GM18858 (cell line): ENCODE results near the gene DQX1.
A peak's percentile ranks its signal among the peaks of the same experiment; 100 is the strongest.

Experiments used
- ATAC-seq: cut with Tn5 transposase; IDR thresholded peaks from one replicate; pipeline ENCODE4 v1.9.1; 2021; ENCODE audit not compliant: unreplicated experiment

DQX1 gene

DNA sequence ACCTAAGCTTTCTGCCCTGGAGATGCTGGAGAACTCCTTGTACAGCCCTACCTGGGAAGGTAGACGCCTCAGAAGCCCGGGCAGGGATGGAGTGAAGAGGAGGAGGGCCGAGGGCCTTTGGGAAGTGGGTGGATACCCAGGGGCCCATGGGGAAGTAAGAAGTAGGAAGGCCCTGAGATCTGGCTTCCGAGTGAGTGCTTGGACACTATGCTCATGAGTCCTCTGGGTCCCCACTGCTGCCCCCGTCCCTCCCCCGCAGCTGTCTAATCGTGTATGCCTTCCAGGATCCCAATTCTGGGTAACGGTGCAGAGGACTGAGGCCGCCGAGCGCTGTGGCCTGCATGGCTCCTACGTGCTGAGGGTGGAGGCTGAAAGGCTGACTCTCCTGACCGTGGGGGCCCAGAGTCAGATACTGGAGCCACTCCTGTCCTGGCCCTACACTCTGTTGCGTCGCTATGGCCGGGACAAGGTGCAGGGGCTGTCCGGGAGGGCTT is 29.6 kb upstream of the DQX1 start:
- no peak for ATAC-seq

DNA sequence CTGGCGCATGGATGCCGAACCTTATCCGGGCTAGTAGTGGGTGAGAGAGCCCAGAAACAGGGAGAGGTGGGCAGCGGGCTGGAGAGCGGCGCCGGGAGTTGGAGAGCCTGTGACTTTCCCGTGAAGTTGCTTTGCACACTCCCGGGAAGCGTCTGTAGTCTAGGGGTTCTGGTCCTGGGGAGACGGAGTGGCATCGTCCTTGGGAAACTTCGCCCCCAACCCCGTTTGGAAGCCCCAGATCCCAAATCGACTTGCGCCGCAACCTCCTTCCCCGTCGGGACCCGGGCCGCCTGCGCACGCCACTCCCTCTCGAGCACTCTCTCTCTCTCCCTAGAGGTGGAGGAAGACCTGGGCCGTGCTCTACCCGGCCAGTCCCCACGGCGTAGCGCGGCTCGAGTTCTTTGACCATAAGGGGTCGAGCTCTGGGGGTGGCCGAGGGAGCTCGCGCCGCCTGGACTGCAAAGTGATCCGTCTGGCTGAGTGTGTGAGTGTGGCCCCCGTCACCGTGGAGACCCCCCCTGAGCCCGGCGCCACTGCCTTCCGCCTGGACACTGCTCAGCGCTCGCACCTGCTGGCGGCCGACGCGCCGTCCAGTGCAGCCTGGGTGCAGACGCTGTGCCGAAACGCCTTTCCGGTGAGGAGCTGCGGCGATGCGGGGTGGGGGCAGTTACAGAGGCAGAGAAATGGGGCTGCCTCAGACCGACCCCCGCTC is 28.9 kb upstream of the DQX1 start:
- no peak for ATAC-seq

DNA sequence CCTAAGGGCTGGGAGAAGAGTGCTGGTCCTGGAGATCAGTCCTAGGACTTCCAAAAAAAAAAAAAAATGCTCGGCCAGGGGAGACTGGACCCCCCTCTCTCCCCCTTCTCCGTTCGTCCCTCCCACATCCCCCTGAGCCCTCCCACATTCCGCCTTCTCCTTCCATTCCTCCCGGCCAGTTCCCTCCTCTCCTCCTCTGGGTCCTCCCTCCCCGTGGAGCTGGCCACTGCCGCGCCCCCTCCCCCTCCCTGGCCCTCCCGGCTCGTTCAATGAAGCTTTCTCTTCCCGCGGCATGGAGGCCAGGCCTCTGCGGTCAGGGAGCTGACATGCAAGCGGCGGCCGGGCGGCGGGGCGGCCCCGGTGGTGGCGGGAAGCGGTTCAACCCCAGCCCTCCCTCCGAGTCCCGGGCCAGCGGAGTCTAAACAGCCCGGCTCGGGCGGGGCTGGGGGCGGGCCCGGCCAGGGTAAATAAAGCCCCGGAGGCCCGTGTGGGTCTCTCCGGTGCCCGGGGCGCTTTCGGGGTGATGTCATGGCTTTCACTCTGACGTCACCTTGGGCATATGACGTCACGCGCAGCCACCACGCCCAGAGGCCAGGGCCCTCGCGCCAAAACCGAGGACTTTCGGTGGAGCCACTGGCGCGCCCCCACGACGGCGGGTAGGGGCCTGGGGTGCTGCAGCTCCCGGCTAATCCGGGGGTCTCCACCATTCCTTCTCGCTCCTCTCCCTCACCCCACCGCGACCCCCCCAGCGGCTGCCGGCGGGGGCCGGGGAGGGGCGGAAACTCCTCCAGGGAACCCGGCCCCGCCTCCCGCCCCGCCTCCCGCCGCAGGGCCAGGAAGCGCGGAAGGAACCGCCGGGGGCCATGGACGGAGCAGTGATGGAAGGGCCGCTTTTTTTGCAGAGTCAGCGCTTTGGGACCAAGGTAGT is 28.1 kb upstream of the DQX1 start, which contains the start of the genes DOK1 and LOXL3:
TSS of gene DOK1 (plus strand) at position 829 of the 928 bp plus-strand sequence. CDS start at position 864, 35 bp downstream.
TSS of gene LOXL3 (minus strand) at position 51 of the 928 bp plus-strand sequence. CDS start 1,308 bp downstream, outside the sequence.
- ATAC-seq: peak; percentile 36

DNA sequence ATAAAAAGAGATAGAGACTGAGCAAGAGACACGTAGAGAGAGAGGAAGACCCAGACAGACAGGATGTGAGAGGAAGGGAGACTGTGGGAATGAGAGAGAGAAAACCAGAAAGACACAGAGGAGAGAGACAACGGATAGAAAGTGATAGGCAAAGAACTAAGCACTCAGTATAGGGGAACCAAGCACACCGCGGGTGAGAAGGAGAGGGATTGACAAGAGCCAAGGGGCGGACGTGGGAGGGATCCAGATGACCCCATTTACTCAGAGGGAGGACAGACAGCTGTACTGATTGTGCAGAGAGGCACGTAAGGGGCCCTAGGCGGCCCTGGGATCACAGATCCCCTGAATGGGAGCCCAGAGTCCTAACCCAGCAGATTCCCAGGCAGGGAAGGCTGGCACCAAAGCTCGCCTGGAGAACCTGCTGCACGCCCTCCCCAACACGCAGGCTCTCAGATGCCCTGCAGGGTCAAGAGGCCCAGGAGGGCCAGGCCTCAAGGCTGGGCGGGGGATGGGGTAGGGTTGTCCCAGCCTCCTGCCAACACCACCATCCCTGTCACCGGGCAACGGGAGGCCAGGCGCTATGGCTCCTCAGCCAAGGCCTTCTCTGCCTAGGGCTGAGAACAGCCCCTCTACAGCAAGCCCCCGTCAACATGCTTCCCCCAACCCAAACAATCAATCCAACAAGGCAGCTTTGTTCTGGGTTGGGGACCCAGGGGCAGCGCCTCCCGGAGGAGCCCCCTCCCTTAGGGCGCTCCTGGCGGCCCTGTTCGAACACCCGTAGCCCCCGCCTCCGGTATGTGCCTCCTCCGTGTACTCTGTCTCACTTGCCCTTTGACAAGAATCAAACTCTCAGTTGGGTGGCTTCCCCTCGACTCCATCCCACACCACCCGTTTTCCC is 27.1 kb upstream of the DQX1 start:
- no peak for ATAC-seq

DNA sequence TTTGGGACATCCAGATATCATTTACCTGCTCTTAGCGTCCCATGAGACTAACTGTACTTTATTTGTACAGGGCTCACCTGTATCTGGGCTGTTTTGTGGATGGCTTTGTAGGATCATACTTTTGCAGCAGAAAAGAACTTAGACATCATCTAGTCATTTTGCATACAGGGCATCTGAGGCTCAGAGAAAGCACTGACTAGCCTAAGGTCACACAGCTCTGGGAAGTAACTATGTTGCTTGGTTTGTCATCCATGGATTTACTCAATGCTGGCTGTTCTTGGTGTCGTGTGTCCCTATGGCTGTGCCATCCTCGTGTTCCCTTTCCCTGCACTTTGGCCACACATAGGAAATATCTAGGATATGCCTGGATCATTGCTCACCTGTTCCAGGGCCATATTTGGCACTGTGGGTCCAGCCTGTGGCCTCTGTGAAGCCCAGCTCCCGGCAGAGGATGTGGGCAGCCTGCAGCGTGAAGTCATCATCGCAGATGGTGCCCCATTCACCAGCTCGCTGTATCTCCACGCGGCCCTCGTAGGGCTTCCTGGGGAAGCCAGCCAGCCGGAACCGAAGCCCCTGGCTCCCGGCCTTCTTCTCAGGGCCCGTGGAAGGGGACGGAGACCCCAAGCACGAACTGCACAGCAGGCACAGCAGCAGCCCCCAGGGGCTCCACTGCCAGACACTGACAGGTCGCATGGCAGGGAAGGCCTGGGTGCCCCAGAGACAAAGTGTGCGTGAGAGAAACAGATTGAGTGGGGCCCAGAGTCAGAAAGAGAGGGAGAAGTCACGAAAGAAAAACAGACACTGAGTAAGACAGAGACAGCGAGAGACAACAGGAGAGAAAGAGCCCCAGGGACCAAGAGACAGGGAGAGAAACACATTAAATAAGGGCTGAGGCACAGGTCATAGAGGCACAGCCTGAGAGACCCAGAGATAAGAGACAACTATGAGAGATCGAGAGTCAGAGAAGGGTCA is 26.2 kb upstream of the DQX1 start:
- no peak for ATAC-seq

DNA sequence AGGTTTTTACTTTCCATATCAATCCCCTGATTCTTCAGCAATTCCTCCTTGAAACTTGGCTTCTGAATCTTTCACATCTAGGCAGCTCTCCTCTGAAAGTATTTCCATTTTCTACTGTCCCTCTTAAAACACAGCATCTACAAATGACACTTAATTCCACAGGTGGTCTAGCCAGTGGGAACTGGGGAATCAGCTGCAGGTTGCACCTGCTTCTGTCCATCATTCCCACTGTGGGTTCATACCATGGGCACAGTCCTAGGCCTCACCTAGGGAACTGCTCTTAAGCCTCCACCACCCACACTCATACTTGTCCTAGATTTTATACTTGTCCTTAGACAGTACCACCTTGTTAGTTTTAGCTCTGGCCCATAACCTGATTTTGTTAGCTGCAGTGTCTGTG is 25.5 kb upstream of the DQX1 start:
- ATAC-seq: no peak

DNA sequence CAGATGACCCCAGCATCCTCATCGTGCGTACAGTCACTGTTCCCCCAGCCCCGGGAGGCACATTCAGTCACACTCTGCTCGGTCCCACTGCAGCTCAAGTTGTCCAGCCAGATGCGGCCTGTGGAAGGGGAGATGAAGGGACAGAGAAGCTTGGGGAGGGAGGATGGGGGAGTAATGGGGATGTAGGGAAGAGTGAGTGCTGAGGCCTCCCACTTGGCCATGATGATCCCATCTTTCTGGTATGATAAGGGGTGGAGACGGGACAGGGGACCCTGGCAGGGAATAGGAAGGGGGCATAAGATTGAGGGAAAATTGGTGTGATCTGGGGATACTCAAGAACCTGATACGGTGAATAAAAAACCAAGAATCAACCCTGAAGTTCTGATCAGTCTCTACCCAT is 24.2 kb upstream of the DQX1 start:
- ATAC-seq: no peak

DNA sequence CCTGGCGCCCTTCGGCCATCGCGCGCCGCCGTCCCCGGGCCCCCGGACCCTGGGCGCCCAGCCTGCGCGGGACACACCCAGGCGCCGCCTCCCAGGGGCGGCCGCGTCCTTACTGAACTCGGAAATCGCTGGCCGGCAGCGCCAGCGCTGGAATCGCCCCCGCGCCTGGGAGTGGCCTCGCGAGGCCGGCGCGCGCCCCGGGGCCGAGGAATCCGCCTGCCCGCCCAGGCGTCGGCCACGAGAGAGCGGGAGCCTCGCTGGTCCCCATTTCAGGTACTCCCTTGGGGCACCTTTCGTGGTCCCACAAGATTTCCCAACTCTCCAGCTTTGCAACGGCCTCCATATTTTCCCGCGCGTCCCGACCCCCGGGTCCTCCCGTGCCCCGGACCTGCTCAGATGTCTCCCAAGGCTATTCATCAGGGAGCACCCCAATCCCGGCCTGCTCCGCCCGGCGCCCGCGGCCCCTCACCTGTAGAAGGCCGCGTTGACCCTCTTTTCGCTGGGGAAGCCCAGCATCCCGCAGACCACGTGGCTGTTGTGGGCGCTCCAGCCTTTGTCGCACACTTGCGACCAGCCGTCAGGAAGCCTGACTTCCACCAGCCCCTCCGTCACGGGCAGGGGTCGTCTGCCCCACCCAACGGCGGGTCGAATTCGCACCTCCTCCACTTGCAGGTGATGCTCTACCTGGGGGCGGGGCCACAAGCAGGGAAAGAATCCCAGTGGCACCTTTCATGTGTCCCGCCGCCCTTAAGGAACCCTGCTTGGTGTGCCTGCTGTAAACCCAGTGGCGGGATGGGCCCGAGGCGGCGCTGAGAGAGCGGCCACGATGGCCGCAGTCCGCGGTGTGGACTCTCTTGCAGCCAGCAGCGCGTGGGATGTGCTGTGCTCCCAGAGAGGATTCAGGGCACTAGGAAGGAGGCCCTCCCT is 23.1 kb upstream of the DQX1 start:
- no peak for ATAC-seq

DNA sequence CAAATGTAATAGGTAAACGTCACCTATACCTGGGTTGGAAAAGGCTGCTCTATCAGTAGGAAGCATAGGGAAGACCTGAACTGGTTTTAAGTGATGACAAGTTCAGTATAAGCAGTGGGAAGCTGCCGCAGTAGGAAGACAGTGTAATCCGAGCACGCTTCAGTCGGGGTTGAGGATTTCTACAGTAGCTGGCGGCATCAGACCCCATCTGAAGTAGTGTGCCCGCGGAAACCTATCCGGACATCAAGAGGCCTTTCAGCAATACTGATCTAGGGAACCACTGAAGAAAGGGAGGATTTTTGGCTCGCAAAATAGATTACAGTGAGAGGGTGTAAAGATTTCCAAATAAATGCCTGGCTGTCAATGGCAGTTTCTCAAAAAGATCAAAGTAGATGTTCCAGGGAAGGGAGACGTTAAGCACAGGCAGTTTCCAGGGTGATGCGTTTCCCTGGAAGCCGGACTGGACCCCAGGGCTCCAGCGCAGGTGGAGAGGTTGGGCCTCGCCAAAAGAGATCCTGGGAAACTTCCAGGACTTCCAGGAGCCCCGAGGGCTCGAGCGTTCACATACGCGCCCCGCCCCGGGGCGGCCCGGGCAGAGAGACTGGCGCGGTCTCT is 22.4 kb upstream of the DQX1 start:
- ATAC-seq: no peak

DNA sequence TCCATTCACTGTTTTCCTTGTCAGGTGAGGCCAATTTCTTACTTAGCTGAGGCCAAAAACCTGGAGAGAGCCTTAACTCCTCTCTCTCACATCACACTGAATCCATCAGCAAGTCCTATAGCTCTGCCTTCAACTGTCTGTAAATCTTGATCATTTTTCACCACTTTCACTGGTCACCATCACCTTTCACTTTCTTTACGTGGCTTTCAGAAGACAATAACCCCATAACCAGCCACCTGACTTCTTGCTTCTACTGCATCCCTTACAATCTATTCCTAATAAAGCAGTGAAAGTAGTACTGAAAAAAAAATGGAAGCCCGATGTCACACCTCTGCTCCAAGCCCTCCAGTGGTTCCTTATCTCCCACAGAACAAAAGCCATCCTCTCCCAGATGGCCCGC is 20.0 kb upstream of the DQX1 start:
- ATAC-seq: no peak

DNA sequence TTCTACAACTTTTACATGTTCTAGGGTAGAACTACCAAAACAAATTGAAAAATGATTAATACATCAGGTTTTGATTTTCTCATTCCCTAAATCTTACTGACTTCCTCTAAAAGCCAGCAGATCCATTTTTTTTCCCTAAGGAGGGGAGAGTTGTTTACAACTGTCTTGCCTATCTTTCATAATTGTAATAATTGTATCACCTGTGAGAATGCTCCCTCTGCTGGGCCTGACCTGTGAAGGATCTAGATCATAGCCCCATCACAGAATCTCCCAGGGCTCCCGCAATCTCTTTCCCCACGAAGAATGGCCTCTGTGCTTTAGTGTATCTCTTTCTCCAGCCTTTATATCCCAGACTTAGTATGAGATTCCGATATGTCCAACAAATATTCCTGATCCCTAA is 18.6 kb upstream of the DQX1 start:
- ATAC-seq: no peak

DNA sequence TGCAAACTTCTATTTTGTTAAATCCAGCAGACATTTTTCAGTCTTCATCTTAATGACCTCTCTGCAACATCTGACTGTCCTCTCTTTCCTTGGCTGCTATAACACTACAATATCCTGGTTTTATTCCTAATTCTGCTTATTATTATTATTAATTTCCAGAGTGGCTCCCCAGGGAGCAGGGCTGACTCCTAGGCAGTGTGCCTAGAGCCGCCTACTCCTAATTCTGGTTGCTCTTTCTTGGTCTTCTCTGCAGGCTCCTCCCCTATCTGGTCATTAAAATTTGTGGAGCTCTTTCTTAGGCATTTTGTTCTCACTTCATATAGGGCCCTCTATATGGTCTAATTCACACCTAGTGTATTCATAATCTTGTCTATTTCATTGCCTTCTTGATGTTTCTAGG is 16.9 kb upstream of the DQX1 start:
- ATAC-seq: no peak

DNA sequence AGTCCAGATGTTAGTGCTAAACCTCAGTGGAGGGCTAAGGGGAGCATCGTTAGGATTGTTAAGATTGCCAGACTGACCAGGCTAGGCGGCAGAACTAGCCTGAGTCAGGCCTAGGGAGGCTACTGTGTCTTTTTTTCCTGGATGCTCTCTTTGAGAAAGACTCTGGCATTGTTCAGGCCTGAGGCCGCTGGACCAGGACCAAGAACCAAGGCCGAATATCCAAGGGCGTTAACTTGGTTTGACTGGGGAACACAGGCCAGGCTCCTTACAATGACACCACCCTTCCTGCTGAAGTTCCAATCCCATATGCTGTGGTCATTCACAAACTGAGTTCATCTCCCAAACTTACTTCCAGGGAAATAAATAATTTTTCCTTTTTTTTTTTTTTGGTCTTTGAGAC is 14.3 kb upstream of the DQX1 start:
- ATAC-seq: no peak

DNA sequence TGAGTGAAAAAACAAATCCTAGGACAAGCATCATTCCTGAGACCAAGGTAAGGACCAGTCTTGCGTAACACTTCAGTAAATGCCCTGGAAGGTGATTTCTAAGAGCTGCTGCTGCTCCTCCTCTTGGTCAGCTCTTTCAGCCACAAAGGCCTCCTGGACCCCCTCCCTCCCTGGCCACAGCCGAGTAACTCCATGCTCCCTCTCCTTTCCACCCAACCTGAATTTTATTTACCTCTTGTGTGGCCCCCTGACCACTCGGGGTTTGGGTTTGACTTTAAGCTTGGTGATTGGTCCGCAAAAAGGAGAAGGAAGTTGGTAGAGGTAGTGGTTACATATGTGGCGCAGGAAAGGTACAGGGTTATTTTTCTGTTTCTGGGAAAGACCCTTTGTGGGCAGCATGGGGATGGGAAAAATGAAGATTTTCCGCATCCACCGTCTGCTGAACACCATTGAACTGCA is 12.9 kb upstream of the DQX1 start:
- no peak for ATAC-seq

DNA sequence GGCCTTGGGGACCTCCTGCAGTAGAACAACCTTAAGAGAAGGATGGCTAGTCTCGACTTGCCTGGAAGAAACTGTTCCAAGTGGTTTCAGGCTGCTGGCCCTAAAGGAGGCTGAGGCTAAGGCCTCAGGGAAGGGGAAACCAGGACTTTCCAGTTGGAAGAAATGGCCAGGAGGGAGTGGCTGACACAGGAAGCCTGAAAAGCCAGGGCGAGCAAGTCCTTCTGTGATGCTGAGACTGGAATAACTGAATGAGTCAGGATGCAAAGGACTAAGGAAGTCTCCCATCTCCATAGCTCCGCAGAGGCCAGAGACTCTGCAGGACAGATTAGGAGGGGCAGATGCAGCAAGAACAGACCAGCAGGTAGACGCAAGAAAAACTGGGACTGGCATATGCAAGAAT is 11.1 kb upstream of the DQX1 start:
- no peak for ATAC-seq

DNA sequence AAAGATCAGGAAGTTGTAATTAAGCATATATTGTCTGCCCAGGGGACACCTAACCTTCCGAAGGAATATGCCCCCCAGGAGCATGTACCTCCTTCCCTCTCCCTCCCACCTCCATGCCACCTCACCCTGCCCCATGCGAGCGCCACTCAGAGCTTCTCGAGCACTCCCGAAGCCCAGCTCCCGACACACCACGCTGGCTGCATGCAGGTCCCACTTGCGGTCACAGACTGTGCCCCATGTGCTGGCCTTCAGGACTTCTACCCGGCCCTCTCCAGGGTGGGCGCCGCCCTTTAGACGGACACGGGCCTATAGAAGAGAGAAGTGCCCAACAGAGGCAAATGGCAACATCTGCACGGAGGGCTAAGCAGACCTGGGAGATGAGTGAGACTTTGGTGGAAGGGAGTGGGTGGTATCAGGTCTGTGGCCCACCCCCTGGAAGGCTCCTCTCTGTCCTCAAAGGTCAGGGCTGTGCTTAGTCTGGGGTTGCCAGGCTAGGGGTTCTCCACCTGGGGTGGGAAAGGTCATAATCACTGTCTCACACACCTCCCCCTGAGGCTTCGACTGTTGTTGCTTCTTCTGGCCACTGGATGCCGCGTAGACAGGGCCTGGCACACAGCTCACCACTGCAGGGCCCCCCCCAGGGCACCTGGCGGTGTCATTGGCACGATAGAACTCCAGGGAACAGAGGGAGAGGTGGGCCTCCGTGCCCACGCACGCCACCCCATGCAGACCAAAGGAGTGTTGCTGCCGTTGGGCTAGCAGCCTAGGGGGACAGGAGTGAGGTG is 10.3 kb upstream of the DQX1 start:
- ATAC-seq: no peak

DNA sequence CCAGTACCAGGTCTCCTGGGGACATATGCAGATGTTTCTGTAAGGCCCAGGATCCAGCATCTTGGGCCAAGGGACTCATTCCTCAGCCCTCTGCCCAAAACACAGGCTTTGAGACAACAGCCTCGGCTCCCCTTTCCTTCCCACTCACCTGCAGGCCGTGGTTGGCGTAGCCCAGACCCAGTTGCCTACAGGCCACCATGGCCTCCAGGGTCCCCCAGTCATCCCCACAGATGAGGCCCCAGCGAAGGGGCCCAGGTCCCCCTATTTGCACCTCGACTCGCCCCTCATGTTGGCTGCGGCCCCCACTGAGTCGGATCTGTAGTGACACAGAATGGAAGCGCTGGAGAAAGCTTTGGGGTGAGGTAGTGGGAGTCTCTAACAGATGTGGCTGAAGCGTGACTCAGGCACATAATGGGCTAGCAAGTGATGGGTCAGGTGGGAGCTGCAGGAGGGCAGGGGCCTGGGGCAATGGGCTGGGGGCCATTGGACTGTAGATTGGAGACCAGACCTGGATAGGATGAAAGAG is 9.5 kb upstream of the DQX1 start:
- no peak for ATAC-seq
